HL-60 (cell line): Measurements from ENCODE around the gene POLR3C.
"Not testable (repeated sequence)": the region's sequence is repeated elsewhere in the genome, so short reads cannot be mapped to it uniquely, and the experiment has no call there.

ENCODE experiments used
- DNase-seq, 2 experiments: peaks; one replicate each; pipeline ENCODE4 v3.0.0-alpha.2; 2010 to 2020; ENCODE audit warnings: low read depth in 1 of 2, low spot score in 1 of 2
- H3K27ac ChIP-seq: fragments of 250-450 bp; sonication (Bioruptor Pico); replicated peaks from 2 replicates; pipeline ENCODE4 v1.5.1; 2020; ENCODE audit warnings: mild to moderate bottlenecking, moderate library complexity
- H3K27me3 ChIP-seq: fragments of 250-450 bp; sonication (Bioruptor Pico); 2 replicates; pipeline ENCODE4 v1.5.1; 2021; ENCODE audit warnings: mild to moderate bottlenecking, moderate library complexity; ENCODE audit not compliant: insufficient read depth, poor library complexity, severe bottlenecking
- H3K4me3 ChIP-seq: replicated peaks from 2 replicates; pipeline ENCODE4 v1.5.1; 2011; ENCODE audit warnings: mild to moderate bottlenecking, control low read depth, low read length; ENCODE audit not compliant: insufficient read depth
- GABPA ChIP-seq: IDR thresholded peaks from 2 replicates; pipeline ENCODE4 v1.6.1; 2012; ENCODE audit warnings: low read depth
- POLR2AphosphoS5 ChIP-seq: IDR thresholded peaks from 2 replicates; pipeline ENCODE4 v1.6.1; 2012; ENCODE audit warnings: low read depth
- SPI1 ChIP-seq: IDR thresholded peaks from 2 replicates; pipeline ENCODE4 v1.6.1; 2012; ENCODE audit warnings: low read depth, mild to moderate bottlenecking, borderline replicate concordance
- TF ChIP-seq, protein P1 (sequence below): IDR thresholded peaks from 2 replicates; pipeline ENCODE4 v1.6.1; 2012; ENCODE audit warnings: low read depth; ENCODE audit not compliant: insufficient replicate concordance
- TF ChIP-seq, protein P2 (sequence below): IDR thresholded peaks from one replicate; pipeline ENCODE4 v1.5.1; 2011; ENCODE audit warnings: low read length, control low read depth, inconsistent platforms; ENCODE audit not compliant: insufficient read depth

POLR3C gene

DNA sequence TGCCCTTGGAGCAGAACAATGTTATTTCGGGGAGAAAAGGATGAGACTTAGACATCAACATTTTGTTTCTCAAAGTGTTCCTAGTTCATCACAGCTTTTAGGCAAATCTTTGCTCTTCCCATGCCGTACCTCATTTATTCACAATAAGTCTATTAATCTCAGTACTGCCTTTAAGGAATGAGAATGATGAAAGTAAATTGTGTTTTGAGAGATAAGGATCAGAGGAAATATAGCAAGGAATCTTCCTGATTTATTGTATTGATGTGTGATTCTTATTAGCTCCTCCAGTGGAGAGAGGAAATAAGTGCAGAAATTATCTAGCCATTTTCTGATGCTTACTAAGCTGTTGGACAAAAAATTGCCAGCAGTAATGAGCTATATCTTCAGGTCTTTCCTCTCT lies 2.0 kb downstream of the POLR3C start:
- TF ChIP-seq, protein P1, sequence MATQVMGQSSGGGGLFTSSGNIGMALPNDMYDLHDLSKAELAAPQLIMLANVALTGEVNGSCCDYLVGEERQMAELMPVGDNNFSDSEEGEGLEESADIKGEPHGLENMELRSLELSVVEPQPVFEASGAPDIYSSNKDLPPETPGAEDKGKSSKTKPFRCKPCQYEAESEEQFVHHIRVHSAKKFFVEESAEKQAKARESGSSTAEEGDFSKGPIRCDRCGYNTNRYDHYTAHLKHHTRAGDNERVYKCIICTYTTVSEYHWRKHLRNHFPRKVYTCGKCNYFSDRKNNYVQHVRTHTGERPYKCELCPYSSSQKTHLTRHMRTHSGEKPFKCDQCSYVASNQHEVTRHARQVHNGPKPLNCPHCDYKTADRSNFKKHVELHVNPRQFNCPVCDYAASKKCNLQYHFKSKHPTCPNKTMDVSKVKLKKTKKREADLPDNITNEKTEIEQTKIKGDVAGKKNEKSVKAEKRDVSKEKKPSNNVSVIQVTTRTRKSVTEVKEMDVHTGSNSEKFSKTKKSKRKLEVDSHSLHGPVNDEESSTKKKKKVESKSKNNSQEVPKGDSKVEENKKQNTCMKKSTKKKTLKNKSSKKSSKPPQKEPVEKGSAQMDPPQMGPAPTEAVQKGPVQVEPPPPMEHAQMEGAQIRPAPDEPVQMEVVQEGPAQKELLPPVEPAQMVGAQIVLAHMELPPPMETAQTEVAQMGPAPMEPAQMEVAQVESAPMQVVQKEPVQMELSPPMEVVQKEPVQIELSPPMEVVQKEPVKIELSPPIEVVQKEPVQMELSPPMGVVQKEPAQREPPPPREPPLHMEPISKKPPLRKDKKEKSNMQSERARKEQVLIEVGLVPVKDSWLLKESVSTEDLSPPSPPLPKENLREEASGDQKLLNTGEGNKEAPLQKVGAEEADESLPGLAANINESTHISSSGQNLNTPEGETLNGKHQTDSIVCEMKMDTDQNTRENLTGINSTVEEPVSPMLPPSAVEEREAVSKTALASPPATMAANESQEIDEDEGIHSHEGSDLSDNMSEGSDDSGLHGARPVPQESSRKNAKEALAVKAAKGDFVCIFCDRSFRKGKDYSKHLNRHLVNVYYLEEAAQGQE = no peak
- no peak for TF ChIP-seq POLR2AphosphoS5
- TF ChIP-seq, protein P2, sequence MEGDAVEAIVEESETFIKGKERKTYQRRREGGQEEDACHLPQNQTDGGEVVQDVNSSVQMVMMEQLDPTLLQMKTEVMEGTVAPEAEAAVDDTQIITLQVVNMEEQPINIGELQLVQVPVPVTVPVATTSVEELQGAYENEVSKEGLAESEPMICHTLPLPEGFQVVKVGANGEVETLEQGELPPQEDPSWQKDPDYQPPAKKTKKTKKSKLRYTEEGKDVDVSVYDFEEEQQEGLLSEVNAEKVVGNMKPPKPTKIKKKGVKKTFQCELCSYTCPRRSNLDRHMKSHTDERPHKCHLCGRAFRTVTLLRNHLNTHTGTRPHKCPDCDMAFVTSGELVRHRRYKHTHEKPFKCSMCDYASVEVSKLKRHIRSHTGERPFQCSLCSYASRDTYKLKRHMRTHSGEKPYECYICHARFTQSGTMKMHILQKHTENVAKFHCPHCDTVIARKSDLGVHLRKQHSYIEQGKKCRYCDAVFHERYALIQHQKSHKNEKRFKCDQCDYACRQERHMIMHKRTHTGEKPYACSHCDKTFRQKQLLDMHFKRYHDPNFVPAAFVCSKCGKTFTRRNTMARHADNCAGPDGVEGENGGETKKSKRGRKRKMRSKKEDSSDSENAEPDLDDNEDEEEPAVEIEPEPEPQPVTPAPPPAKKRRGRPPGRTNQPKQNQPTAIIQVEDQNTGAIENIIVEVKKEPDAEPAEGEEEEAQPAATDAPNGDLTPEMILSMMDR = no peak
- TF ChIP-seq GABPA = no peak
- Histone ChIP-seq H3K4me3 (no peak overlapping the region), H3K27ac (no peak overlapping the region), H3K27me3 (no peaks in the 10 kb centered on the region)
- DNase-seq = no peak

DNA sequence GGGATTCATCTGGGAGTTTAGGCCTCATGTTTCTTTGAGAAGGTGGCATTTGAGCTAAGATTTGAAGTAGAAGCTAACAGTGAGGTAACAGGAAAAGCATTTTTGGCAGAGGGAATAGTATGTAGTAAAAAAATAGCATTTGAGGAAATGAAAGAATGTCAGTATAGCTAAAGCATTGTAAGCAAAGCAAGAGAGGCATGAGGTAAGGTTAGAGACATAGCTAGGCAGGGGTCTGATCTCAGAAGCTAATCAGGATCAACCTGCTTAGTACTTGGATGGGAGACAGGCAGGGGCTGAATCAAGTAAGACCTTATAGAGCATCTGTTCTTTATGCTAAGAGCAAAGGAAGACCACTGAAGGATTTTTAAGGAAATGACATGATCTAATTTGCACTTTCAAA lies 4.0 kb downstream of the POLR3C start:
- no peak overlapping the region for H3K4me3 ChIP-seq
- no peak overlapping the region for H3K27ac ChIP-seq
- H3K27me3 ChIP-seq = no peaks in the 10 kb centered on the region
- DNase-seq = no peak
- TF ChIP-seq, protein P1 = no peak
- TF ChIP-seq GABPA = no peak
- TF ChIP-seq SPI1 = no peak
- no peak for TF ChIP-seq POLR2AphosphoS5
- TF ChIP-seq, protein P2 = no peak

DNA sequence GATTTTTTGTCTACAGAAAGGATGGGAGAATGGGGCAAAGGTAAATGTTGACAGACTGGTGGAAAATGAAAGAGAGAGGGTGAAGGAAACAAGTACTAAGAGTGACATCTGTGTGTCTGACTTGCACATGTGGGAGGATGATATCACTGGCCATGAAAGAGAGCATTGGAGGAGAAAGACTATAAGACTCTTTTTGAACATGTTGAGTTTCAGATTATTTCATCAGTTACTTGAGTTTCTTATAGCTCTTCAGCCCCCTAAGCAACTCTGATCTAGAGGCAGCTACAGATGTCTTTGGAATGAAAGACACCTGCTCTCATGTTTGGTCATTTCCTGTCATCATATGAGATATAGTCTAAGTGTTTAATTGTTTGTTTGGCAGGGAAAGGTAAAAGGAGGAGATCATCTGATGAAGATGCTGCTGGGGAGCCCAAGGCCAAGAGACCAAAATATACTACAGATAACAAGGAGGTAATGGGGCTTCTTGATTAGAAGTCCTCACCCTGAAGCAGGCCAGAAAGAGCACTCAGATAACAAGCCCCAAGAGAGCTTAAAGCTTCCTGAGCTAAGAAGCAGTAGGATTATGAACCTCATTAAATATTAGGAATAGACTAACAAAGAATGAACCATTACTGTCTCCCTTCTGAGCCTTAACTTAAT lies 4.5 kb downstream of the POLR3C start:
- no peak overlapping the region for H3K27ac ChIP-seq
- no peaks in the 10 kb centered on the region for H3K27me3 ChIP-seq
- H3K4me3 ChIP-seq = no peak overlapping the region
- TF ChIP-seq SPI1 (no peak), POLR2AphosphoS5 (no peak), GABPA (no peak)
- TF ChIP-seq, protein P2 = no peak
- DNase-seq = no peak

DNA sequence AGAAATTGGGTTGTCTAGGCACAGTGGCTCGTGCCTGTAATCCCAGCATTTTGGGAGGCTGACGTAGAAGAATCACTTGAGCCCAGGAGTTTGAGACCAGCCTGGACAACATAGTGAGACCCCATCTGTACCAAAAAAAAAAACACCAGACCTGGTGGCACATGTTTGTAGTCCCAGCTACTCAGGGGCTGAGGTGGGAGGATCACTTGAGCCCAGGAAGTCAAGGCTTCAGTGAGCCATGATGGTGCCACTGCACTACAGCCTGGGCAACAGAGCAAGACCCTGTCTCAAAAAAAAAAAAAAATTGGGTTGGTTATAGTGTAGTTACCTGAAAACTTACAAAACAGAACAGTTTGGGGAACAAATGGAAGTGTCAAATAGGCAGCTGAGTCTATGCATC lies 6.8 kb downstream of the POLR3C start:
- not testable (repeated sequence) for DNase-seq, H3K27ac ChIP-seq, H3K27me3 ChIP-seq, H3K4me3 ChIP-seq
